Raji (cell line): ENCODE results near the gene CENPF.
A peak's percentile ranks its signal among the peaks of the same experiment; 100 is the strongest.

Source experiments
- POLR2A ChIP-seq: IDR thresholded peaks from 2 replicates; pipeline ENCODE4 v1.6.1; 2011; ENCODE audit warnings: low read depth, low read length, control low read depth; ENCODE audit not compliant: insufficient read depth

The CENPF gene, protein sequence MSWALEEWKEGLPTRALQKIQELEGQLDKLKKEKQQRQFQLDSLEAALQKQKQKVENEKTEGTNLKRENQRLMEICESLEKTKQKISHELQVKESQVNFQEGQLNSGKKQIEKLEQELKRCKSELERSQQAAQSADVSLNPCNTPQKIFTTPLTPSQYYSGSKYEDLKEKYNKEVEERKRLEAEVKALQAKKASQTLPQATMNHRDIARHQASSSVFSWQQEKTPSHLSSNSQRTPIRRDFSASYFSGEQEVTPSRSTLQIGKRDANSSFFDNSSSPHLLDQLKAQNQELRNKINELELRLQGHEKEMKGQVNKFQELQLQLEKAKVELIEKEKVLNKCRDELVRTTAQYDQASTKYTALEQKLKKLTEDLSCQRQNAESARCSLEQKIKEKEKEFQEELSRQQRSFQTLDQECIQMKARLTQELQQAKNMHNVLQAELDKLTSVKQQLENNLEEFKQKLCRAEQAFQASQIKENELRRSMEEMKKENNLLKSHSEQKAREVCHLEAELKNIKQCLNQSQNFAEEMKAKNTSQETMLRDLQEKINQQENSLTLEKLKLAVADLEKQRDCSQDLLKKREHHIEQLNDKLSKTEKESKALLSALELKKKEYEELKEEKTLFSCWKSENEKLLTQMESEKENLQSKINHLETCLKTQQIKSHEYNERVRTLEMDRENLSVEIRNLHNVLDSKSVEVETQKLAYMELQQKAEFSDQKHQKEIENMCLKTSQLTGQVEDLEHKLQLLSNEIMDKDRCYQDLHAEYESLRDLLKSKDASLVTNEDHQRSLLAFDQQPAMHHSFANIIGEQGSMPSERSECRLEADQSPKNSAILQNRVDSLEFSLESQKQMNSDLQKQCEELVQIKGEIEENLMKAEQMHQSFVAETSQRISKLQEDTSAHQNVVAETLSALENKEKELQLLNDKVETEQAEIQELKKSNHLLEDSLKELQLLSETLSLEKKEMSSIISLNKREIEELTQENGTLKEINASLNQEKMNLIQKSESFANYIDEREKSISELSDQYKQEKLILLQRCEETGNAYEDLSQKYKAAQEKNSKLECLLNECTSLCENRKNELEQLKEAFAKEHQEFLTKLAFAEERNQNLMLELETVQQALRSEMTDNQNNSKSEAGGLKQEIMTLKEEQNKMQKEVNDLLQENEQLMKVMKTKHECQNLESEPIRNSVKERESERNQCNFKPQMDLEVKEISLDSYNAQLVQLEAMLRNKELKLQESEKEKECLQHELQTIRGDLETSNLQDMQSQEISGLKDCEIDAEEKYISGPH (N-terminal part only)

DNA sequence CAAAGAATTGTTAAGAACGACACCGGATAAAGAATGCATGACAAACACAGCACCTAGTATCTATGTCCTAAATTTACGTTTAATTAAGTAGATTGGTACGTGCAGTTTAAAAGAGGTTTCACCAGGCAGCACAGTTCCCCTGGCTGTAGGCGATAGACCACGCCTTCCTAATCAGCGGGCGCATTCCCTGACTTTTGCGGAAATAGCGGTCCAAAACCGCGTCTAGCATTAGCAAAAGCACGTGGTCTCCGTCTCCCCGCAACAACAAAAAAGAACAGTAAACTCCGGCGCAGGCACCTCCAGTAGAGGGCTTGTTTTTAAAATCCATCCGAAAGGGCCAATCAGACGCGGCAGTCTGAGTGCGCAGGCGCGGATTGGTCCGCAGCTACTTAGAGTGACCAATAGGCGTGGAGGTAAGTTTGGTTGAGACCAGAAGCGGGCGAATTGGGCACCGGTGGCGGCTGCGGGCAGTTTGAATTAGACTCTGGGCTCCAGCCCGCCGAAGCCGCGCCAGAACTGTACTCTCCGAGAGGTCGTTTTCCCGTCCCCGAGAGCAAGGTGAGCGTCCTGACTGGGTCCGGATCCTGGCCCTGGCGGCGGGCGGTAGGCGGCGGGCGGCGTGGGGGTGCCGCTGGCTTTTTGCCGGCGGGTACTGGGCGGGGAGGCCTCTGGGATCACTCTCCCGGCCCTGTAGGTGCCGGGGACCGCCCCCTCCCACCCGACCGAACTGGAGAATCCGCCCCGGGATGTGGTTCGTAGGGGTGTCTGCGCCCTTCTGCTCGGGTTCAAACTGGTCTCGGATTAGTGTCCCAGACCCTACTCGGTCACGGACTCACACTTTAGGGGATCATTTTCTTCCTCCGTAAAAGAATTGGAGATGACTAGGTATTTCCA, at the start of gene CENPF:
TSS of gene CENPF (plus strand) at position 432 of the 894 bp plus-strand sequence. CDS start 10,560 bp downstream, outside the sequence.
- TF ChIP-seq POLR2A = peak; percentile 51

DNA sequence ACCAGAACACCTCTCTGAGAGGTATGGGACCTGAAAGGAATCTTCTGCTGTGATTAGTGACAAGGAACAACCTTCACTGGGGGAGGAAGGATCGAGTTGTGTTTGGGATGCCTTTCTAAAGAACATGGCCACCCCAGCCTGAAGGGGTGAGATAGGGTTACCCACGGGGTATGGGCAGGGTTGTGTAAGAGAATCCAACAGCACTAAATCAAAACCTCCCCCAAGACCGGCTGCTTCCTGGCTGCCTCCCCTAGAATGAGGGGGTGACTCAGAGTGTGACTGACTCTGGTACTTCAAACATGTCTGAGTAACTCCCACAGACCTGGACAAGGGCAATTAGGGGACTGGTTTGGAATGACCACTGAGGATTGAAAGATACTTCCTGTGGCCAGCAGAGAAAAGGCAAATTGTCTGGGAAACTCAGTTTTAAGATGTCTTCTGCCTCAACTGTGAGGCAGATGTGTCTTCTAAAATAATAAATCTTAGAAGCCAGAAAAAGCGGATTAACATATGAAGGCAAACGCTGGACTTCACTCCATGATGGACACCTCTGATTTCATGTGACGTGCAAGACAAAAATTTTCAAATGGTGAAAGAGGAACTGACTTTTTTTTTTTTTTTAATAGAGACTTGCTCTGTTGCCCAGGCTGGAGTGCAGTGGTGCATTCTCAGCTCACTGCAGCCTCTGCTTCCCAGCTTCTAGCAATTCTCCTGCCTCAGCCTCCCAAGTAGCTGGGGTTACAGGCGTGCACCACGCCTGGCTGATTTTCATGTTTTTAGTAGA, 44.9 kb upstream of the CENPF start:
- no peak for TF ChIP-seq POLR2A

DNA sequence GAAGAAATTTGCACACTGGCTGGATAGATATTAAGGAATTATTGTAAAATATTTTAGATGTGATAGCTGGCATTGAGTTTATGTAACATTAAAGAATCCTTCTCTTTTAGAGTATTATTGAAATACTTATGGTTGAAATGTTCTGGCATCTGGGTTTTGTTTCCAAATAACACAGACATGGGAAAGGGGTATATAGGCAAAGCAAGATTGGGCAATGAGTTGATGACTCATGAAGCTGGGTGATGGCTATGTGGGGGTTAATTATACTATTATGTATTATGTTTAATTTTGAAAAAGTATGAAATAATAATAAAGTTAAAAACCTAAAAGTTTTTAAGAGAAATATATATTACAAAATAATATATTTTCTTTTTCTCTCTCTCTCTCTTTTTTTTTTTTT, 39.1 kb upstream of the CENPF start:
- no peak for TF ChIP-seq POLR2A

DNA sequence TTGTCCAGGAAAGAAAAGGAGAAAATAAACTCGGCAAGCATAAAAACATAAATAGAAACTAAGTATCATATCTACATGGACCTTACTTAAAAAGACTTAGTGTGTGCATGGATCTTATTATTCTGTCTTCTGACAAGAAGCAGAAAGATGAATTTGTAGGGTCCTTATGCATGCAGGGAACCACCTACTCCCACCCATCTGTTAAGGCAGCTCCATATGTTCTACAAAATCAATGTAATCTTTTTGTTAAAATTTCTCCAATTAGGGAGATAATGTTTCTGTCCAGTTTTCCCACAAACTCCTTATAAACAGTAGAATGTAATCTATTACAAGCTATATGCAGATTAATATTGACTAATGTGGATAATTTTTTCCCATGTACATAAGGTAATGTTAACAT, 37.7 kb upstream of the CENPF start:
- TF ChIP-seq POLR2A = no peak

DNA sequence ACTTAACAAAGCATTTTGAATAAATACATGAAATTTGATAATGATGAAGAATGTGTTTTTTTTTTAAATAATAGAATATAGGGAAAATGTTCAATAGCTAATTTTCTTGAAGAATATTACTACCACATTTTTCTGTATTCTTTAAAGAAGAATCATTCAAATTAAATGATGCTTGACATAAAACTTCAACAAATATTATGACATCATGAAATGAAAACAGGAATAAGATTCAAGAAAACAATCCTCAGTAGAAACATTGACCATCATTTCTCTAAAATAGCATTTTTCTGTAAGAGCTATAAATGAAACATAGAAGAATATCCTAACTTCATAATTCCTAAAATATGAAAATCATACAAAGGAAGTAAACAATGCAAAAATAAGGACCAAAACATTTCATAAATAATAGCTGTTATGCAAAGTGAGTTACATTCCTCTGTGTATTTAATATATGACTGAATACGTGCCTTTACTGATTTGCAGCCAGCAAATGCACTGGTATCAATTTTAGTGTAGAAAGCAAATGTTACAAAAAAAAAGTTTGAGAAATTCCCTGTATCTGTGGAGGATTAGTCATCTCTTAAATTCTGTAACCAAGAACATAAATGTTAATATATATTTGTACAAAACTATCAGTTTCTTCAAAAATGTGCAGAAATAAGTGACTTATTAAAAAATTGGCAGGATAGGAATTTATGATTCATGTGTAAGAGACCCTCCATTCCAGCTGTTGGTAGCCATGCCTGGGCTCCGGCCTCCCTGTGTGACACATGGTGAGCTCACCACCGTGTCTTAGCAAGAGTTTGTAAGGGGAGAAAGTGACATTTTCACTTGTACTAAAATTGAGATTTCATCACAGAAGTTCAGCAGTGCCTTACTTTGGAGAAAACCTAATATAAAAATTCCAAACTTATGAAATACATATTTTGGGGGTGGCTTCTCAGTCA, 36.6 kb upstream of the CENPF start:
- TF ChIP-seq POLR2A = no peak

DNA sequence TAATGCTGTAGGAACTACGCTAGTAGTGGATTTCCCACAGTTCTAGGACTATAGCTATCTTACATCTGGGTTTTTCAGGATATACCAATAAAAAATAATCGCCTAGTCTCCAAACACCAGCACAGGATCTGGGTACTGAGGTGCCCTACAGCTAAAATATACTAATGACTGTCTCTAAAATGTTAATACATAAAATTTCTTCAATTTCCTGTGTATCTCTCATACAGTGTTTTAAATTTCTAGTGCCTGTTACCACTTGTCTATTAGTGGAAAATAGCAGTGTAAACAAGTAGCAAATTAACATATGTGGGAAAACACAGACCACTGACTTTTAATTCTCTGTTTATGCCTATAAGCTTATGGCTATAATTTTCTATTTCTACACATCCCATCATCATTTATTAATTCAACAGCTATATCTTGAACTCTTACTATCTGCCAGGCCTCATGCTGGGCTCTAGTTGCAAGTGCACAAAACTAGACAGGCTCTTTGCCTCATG, 35.5 kb upstream of the CENPF start:
- no peak for TF ChIP-seq POLR2A

DNA sequence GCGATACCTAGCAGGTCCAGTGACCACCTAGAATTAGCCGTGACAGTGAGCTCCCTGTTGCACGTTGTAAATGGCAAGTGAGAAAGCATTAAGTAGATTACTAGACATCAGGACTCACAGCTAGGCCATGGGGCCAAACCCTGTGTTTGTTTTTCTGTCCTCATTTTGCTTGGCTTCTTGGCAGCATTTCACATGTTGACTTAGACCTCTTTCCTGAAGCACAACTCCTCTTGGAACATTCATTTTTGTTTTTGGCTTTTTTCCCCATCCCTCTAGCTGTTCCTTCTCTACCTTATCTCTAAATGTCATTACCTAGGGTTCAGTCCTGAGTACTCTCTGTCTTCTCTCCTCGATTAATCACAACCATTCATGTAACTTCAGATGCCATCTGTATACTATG, 34.7 kb upstream of the CENPF start:
- TF ChIP-seq POLR2A = no peak

DNA sequence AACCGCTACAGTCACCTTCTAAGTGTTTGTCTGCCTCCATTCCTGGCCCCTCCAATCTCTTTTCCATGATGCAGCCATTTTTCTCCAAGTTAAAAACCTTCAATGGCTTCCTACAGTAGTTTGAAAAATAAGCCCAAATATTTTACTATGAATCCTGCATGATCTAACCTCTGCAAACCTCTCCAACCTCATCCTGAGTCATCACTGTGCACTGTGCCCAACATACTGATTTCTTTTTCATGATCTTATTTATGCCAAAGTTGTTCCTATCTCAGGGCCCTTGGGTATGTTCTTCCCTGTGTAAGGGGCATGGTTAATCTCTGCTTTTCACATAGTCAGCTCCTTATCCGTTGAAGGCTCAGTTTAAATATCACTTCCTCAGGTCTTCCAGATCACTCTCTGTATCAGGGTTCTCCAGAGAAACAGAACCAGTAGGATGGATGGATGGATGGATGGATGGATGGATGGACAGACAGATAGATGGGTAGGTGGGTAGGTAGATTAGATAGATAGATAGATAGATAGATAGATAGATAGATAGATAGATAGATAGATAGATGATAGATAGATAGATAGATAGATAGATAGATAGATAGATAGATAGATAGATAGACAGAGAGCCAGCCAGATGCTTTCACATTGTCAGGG, 33.5 kb upstream of the CENPF start:
- TF ChIP-seq POLR2A = no peak

DNA sequence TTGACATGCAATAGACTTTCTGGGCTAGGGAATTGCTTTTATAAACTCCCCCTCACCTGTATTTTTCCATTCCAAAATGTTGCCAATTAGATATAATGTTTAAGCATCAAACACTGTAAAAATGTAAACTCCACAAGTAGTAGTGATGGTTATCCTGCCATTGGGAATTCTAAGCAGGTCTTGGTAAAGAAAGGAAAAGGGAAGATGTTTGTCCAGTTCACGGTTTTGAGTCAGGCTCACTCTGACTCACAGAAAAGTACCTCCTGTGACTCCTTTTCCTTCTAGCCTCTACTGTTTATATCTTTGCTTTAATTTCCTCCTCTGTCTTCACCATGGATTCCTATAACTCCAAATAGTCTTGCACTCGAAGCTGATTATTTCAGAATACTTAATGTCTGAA, 32.6 kb upstream of the CENPF start:
- TF ChIP-seq POLR2A = no peak

DNA sequence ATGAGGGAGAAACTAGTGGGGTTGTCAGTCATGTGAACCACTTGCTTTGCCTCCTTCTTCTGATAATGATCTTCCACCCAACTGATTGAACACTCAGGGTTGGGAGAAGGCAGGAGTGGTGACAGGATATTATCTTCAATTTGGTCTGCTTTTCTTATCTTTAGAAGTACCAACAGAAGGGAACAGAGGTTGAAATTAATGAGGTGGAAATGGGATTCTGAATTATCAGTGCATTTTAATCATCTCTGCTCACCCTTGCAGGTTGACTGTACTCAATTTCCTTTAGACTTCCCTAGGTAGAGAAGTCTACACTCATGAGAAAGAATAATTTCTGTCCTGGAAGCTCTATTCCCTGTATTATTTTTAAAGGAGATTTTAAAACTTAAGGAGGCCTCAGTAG, 31.7 kb upstream of the CENPF start:
- TF ChIP-seq POLR2A = no peak

DNA sequence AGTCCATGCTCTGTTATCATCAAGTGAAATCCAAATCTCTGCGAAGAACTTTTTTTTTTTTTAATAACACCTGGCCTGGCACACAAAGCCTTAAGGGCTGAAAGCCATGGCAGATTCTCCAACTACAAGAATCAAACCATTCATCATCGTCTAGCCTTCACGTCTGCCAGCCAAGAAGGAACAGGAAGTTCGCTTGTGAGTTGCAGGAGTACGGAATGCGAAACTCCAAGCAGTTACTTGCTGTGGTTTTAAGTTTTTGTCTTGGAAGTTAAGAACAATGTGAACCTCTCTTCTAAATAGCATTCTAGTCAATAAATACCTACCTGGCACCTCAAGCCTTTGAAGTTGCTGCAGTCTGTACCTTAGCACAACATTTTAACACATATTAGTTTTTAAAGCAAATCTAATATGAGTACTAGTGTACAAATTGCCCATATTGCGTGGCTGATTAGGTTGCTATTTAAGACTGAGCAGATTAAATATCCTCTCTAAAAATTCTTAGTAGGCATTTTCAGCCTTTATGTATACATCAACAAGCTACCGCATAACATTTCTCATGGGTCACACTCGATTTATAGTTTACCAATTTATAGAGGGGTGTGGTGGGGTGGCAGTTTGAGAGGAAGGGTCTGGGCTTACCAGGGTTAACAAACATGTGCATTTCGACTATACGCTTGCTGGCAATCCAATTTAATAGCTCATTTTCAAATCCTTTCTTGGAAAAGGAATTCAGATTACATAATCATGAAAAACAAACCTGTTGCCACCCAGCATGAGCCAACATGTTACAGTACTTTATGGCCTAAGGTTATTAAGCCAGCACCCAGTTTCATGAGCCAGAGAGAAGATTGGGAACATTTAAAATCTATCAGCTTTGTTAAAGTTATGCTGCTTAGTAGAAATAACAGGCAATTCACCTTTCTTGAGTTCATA, 29.3 kb upstream of the CENPF start:
- no peak for TF ChIP-seq POLR2A
